OCI-LY1 (cell line): ENCODE data around the gene B9D2.

Experiments
- H2AFZ ChIP-seq: fragments of 200-600 bp; sonication (generic), shearing (Covaris generic); 2 replicates; pipeline ENCODE4 v1.6.0; 2014; ENCODE audit warnings: antibody characterized with exemption, mild to moderate bottlenecking, low read length
- H3F3A ChIP-seq: fragments of 200-600 bp; sonication (generic), shearing (Covaris generic); 2 replicates; pipeline ENCODE4 v1.6.0; 2014; ENCODE audit warnings: mild to moderate bottlenecking, antibody characterized with exemption, low read length, moderate library complexity; ENCODE audit not compliant: insufficient read depth
- H3K27ac ChIP-seq: fragments of 200-600 bp; sonication (generic); 2 replicates; pipeline ENCODE4 v1.5.1; 2014; ENCODE audit warnings: low read length, mixed run types, mild to moderate bottlenecking, low read depth; ENCODE audit not compliant: poor library complexity, severe bottlenecking
- H3K27me3 ChIP-seq: fragments of 200-600 bp; sonication (generic); 2 replicates; pipeline ENCODE4 v1.6.0; 2014; ENCODE audit warnings: antibody characterized with exemption, mild to moderate bottlenecking, low read length, moderate library complexity; ENCODE audit not compliant: insufficient read depth
- H3K36me3 ChIP-seq: fragments of 200-600 bp; sonication (generic); 2 replicates; pipeline ENCODE4 v1.6.1; 2014; ENCODE audit warnings: mild to moderate bottlenecking, antibody characterized with exemption, low read length, moderate library complexity, mixed read lengths; ENCODE audit not compliant: insufficient read depth
- H3K4me1 ChIP-seq: fragments of 200-600 bp; sonication (generic); 2 replicates; pipeline ENCODE4 v1.5.1; 2014; ENCODE audit warnings: mild to moderate bottlenecking, low read length, moderate library complexity; ENCODE audit not compliant: insufficient read depth, severe bottlenecking
- H3K4me2 ChIP-seq: fragments of 200-600 bp; sonication (generic), shearing (Covaris generic); 2 replicates; pipeline ENCODE4 v1.6.1; 2014; ENCODE audit warnings: low read length
- H3K4me3 ChIP-seq: fragments of 200-600 bp; sonication (generic); 2 replicates; pipeline ENCODE4 v1.5.1; 2014; ENCODE audit warnings: low read length, low read depth, mild to moderate bottlenecking, mixed read lengths; ENCODE audit not compliant: poor library complexity, severe bottlenecking
- H3K79me2 ChIP-seq: fragments of 200-600 bp; shearing (Covaris generic); 2 replicates; pipeline ENCODE4 v1.6.1; 2016; ENCODE audit warnings: mixed run types, low read length, mixed read lengths; ENCODE audit not compliant: insufficient read depth
- H3K9ac ChIP-seq: fragments of 200-600 bp; sonication (generic), shearing (Covaris generic); 2 replicates; pipeline ENCODE4 v1.6.1; 2014; ENCODE audit warnings: mild to moderate bottlenecking, low read length, mixed read lengths
- H3K9me2 ChIP-seq: fragments of 200-600 bp; sonication (generic), shearing (Covaris generic); 2 replicates; pipeline ENCODE4 v1.6.1; 2014; ENCODE audit warnings: low read depth, mild to moderate bottlenecking, low read length, mixed read lengths
- H3K9me3 ChIP-seq: fragments of 200-600 bp; shearing (Covaris generic); 2 replicates; pipeline ENCODE4 v1.6.1; 2014; ENCODE audit warnings: low read length, mixed read lengths
- H4K20me1 ChIP-seq: fragments of 200-600 bp; sonication (generic), shearing (Covaris generic); 2 replicates; pipeline ENCODE4 v1.6.0; 2016; ENCODE audit warnings: mild to moderate bottlenecking, low read length; ENCODE audit not compliant: insufficient read depth
- EZH2 ChIP-seq: fragments of 200-600 bp; sonication (generic), shearing (Covaris generic); IDR thresholded peaks from 2 replicates; pipeline ENCODE4 v1.8.0; 2017; ENCODE audit warnings: borderline replicate concordance, mixed run types, mild to moderate bottlenecking, antibody characterized with exemption, low read length, moderate library complexity, mixed read lengths
- TF ChIP-seq, protein P1 (sequence below): fragments of 200-600 bp; sonication (generic), shearing (Covaris generic); IDR thresholded peaks from 2 replicates; pipeline ENCODE4 v1.5.1; 2017; ENCODE audit warnings: mild to moderate bottlenecking, antibody characterized with exemption, low read length, moderate library complexity, mixed read lengths

Gene B9D2

DNA sequence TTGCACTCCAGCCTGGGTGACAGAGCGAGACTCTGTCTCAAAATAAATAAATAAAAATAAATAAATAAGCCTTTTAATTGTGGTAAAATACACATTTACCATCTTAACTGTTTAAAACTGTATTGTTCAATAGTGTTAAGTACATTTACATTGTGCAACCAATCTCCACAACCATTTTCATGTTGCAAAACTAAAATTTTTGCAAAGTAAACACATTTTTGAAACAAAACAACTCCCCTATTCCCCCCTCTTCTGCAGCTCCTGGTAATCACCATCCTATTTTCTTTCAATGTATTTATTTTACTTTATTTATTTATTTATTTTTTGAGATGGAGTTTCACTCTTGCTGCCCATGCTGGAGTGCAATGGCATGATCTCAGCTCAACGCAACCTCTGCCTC is 5.8 kb upstream of the B9D2 start:
- no peak overlapping the region for H3K4me3 ChIP-seq
- no peaks in the 10 kb centered on the region for H3F3A ChIP-seq
- H3K79me2 ChIP-seq, result peaks cover 5% of the 10 kb centered on the region; the same call in 1 of the 2 replicates
- no peaks in the 10 kb centered on the region; the same call in 1 of the 2 replicates for H3K36me3 ChIP-seq
- H3K9me3 ChIP-seq, result no peaks in the 10 kb centered on the region
- H3K4me1 ChIP-seq, result peaks cover 13% of the 10 kb centered on the region
- no peaks in the 10 kb centered on the region for H3K9me2 ChIP-seq
- H4K20me1 ChIP-seq, result no peaks in the 10 kb centered on the region
- no peak overlapping the region for H3K9ac ChIP-seq
- no peak for TF ChIP-seq EZH2
- TF ChIP-seq, protein P1, sequence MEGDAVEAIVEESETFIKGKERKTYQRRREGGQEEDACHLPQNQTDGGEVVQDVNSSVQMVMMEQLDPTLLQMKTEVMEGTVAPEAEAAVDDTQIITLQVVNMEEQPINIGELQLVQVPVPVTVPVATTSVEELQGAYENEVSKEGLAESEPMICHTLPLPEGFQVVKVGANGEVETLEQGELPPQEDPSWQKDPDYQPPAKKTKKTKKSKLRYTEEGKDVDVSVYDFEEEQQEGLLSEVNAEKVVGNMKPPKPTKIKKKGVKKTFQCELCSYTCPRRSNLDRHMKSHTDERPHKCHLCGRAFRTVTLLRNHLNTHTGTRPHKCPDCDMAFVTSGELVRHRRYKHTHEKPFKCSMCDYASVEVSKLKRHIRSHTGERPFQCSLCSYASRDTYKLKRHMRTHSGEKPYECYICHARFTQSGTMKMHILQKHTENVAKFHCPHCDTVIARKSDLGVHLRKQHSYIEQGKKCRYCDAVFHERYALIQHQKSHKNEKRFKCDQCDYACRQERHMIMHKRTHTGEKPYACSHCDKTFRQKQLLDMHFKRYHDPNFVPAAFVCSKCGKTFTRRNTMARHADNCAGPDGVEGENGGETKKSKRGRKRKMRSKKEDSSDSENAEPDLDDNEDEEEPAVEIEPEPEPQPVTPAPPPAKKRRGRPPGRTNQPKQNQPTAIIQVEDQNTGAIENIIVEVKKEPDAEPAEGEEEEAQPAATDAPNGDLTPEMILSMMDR, result no peak
- no peaks in the 10 kb centered on the region for H3K27me3 ChIP-seq
- H2AFZ ChIP-seq, result no peak overlapping the region
- H3K4me2 ChIP-seq, result no peak overlapping the region
- H3K27ac ChIP-seq, result no peak overlapping the region

DNA sequence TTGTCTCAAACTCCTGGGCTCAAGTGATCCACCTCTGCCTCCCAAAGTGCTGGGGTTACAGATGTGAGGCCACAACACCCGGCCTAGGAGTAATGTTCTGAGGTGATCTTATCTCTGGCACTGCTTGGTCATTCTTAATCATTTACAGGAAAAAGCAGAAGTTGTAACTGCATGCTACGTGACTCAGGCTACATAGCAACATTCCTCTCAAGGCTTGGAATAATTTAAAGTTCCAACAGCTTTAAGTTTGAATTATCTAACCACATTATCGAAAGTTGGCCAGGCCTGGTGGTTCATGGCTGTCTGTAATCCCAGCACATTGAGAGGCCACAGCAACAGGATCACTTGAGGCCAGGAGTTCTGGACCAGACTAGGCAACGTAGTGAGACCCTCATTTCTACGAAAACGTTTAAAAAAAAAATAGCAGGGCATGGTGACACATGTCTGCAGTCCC is 3.9 kb upstream of the B9D2 start:
- Histone ChIP-seq H3K4me2 (no peak overlapping the region), H2AFZ (no peak overlapping the region), H3F3A (no peaks in the 10 kb centered on the region), H3K9me3 (no peaks in the 10 kb centered on the region), H3K79me2 (peaks cover 5% of the 10 kb centered on the region; the same call in 1 of the 2 replicates), H4K20me1 (no peaks in the 10 kb centered on the region), H3K4me3 (no peak overlapping the region), H3K4me1 (peaks cover 22% of the 10 kb centered on the region), H3K9me2 (no peaks in the 10 kb centered on the region), H3K9ac (no peak overlapping the region), H3K27me3 (no peaks in the 10 kb centered on the region), H3K36me3 (no peaks in the 10 kb centered on the region), H3K27ac (peak overlapping the region; percentile 15)
- TF ChIP-seq, protein P1, result no peak
- TF ChIP-seq EZH2, result no peak

DNA sequence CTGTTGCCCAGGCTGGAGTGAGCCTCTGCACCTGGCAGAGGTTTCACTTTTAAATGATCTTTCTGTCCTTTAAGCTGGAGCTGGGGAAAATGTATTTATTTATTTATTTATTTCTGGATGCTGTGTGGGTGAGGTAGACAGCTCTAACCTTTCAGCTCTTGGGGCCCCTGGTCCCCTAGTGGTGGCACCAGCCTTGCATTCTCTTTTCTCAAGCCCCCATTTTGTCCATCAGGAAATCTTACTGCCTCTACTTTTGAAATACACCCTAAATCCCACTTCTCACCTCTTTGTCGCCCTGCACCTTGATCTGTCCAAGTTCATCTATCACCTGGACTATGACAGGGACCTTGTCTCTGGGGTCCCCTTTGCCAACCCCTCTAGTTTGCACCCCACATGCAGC is 2.1 kb upstream of the B9D2 start:
- H3K4me2 ChIP-seq, result no peak overlapping the region

More for the DNA sequence above, 2.1 kb upstream of the B9D2 start:
- Histone ChIP-seq H3K4me3 (no peak overlapping the region), H4K20me1 (no peaks in the 10 kb centered on the region), H3K27ac (no peak overlapping the region), H3K9me2 (no peaks in the 10 kb centered on the region), H3K4me1 (peaks cover 22% of the 10 kb centered on the region), H3K9me3 (no peaks in the 10 kb centered on the region), H3K9ac (no peak overlapping the region), H2AFZ (no peak overlapping the region), H3F3A (no peaks in the 10 kb centered on the region), H3K36me3 (no peaks in the 10 kb centered on the region), H3K79me2 (peaks cover 5% of the 10 kb centered on the region; the same call in 1 of the 2 replicates), H3K27me3 (no peaks in the 10 kb centered on the region)
- no peak for TF ChIP-seq EZH2
- TF ChIP-seq, protein P1, result peak; percentile 24
